Measurements from ENCODE around the gene OR2A25.

DNA sequence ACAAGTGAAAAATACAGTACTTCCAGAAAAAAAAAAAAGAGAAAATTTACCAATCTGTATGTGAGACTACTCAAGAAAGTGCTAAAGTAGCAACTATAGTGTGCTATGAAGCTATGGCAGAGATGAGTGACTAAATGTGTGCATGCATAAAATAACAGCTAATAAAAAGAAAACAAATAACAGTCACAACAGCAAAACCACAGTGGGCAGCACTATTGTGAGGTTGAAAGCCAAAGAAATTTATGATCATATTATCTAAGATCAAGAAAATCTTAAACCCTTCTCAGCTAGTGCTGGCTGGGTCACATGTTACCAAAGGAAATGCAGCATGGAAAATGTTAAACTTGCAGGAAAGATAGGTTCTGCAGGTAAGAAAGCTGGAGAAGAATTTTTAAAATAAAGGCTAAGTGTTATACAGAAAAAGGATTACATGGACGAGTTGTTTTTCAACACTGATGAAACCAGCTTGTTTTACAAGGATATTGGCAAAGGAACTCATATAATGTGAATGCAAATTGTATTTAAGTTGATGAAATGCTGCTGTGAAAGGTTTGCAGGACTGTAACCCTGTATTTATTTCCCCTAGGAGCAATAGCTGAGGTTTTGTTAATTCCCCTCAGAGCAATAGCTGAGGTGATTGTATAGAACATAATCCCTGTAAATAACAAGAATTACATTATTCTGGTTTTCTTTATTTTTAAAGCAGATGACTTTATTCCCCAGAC is 36.5 kb upstream of the OR2A25 start:
- TF ChIP-seq, protein P1, sequence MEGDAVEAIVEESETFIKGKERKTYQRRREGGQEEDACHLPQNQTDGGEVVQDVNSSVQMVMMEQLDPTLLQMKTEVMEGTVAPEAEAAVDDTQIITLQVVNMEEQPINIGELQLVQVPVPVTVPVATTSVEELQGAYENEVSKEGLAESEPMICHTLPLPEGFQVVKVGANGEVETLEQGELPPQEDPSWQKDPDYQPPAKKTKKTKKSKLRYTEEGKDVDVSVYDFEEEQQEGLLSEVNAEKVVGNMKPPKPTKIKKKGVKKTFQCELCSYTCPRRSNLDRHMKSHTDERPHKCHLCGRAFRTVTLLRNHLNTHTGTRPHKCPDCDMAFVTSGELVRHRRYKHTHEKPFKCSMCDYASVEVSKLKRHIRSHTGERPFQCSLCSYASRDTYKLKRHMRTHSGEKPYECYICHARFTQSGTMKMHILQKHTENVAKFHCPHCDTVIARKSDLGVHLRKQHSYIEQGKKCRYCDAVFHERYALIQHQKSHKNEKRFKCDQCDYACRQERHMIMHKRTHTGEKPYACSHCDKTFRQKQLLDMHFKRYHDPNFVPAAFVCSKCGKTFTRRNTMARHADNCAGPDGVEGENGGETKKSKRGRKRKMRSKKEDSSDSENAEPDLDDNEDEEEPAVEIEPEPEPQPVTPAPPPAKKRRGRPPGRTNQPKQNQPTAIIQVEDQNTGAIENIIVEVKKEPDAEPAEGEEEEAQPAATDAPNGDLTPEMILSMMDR (IDR thresholded peaks at IDR 0.05), result no peak
- TF ChIP-seq POLR2A (IDR thresholded peaks at IDR 0.05), result no peak

Measured in vagina (tissue), 2 donors.